ENCODE data around the gene EHBP1L1.

- TF ChIP-seq CTCF (IDR thresholded peaks at IDR 0.05) (peak; percentile 34; the same call in 1 of the 2 replicates), ZFX (IDR thresholded peaks at IDR 0.05; ENCODE audit: borderline replicate concordance) (no peak)
Measured at GRCh38 chr11:65530157-65530496, 45.7 kb upstream of the EHBP1L1 start.
